GM10266 (cell line): Measurements from ENCODE around the gene HNF1B.

Source experiments
- DNase-seq: peaks from one replicate; pipeline ENCODE4 v3.0.0; 2012; ENCODE audit errors: extremely low spot score
- CTCF ChIP-seq: IDR thresholded peaks from 2 replicates; pipeline ENCODE4 v1.5.1; 2012; ENCODE audit warnings: mild to moderate bottlenecking, low read depth; ENCODE audit not compliant: control insufficient read depth, insufficient read depth; ENCODE audit errors: missing control alignments

Gene HNF1B

GRCh38 chr17:37643869-37644268 lies 101.0 kb downstream of the HNF1B start:
- no peak for DNase-seq
- no peak for TF ChIP-seq CTCF

- DNase-seq: peak; percentile 90
- no peak for TF ChIP-seq CTCF
Observed at GRCh38 chr17:37643118-37643766, 101.6 kb downstream of the HNF1B start, which contains the start of gene DDX52. Gene DDX52 (minus strand): TSS chr17:37643446. CDS start chr17:37643420, 26 bp downstream.

- no peak for DNase-seq
- no peak for TF ChIP-seq CTCF
Observed at GRCh38 chr17:37642681-37643080, 102.2 kb downstream of the HNF1B start.

- no peak for DNase-seq
- no peak for TF ChIP-seq CTCF
Observed at GRCh38 chr17:37640015-37640414, 104.8 kb downstream of the HNF1B start.

- no peak for DNase-seq
- TF ChIP-seq CTCF: no peak
Observed at GRCh38 chr17:37637956-37638355, 106.9 kb downstream of the HNF1B start.
